NCI-H510A treated with DMSO at 0.1 percent for 48 hours (cell line): ENCODE data around the gene GALNT14.

Experiments
- DNase-seq: peaks from one replicate; lab custom pipeline; 2025; lab: John Stamatoyannopoulos, UW

Gene GALNT14

GRCh38 chr2:31011587-31011986, 126.7 kb downstream of the GALNT14 start:
- DNase-seq: peak; percentile 62

- DNase-seq: no peak
Measured at GRCh38 chr2:31008561-31009114, 129.6 kb downstream of the GALNT14 start.

- DNase-seq: no peak
Measured at GRCh38 chr2:31004257-31004656, 134.0 kb downstream of the GALNT14 start.

- DNase-seq: no peak
Measured at GRCh38 chr2:31003749-31004148, 134.5 kb downstream of the GALNT14 start.

GRCh38 chr2:31002537-31003150, 135.6 kb downstream of the GALNT14 start:
- DNase-seq: no peak

- DNase-seq: no peak
Measured at GRCh38 chr2:31000970-31001369, 137.3 kb downstream of the GALNT14 start.

GRCh38 chr2:30998672-30999071, 139.6 kb downstream of the GALNT14 start:
- no peak for DNase-seq

- DNase-seq: no peak
Measured at GRCh38 chr2:30997979-30998378, 140.3 kb downstream of the GALNT14 start.

GRCh38 chr2:30994227-30995056, 143.8 kb downstream of the GALNT14 start:
- no peak for DNase-seq

- no peak for DNase-seq
Measured at GRCh38 chr2:30992781-30993180, 145.5 kb downstream of the GALNT14 start.

- no peak for DNase-seq
Measured at GRCh38 chr2:30990671-30991070, 147.6 kb downstream of the GALNT14 start.

- DNase-seq: no peak
Measured at GRCh38 chr2:30990176-30990575, 148.1 kb downstream of the GALNT14 start.

- no peak for DNase-seq
Measured at GRCh38 chr2:30989746-30990145, 148.5 kb downstream of the GALNT14 start.

- DNase-seq: no peak
Measured at GRCh38 chr2:30987566-30987965, 150.7 kb downstream of the GALNT14 start.

GRCh38 chr2:30986231-30986580, 152.0 kb downstream of the GALNT14 start:
- no peak for DNase-seq

GRCh38 chr2:30985493-30986230, 152.6 kb downstream of the GALNT14 start:
- DNase-seq: no peak

GRCh38 chr2:30984148-30984547, 154.1 kb downstream of the GALNT14 start:
- no peak for DNase-seq

- DNase-seq: no peak
Measured at GRCh38 chr2:30981510-30981909, 156.7 kb downstream of the GALNT14 start.

GRCh38 chr2:30981096-30981495, 157.1 kb downstream of the GALNT14 start:
- DNase-seq: no peak

GRCh38 chr2:30979822-30980245, 158.4 kb downstream of the GALNT14 start:
- no peak for DNase-seq

GRCh38 chr2:30978854-30979253, 159.4 kb downstream of the GALNT14 start:
- DNase-seq: no peak

GRCh38 chr2:30978044-30978443, 160.2 kb downstream of the GALNT14 start:
- DNase-seq: no peak

- no peak for DNase-seq
Measured at GRCh38 chr2:30975156-30975555, 163.1 kb downstream of the GALNT14 start.
